Kidney glomerular epithelial cell (primary cell): Measurements from ENCODE around the gene TACR2.

Experiments
- DNase-seq: peaks from one replicate; lab custom pipeline; 2025; lab: John Stamatoyannopoulos, UW

The TACR2 gene

GRCh38 chr10:69416695-69417094 is at the start of gene TACR2:
TACR2 (minus strand) TSS chr10:69416918; CDS start chr10:69416323, 595 bp downstream.
- no peak for DNase-seq

- DNase-seq, result no peak
Measured at GRCh38 chr10:69466158-69466490, 49.4 kb upstream of the TACR2 start.

GRCh38 chr10:69465457-69466157 is 48.9 kb upstream of the TACR2 start:
- no peak for DNase-seq

- no peak for DNase-seq
Measured at GRCh38 chr10:69464801-69465401, 48.2 kb upstream of the TACR2 start.

GRCh38 chr10:69464401-69464800 is 47.7 kb upstream of the TACR2 start:
- no peak for DNase-seq

- DNase-seq, result no peak
Measured at GRCh38 chr10:69463886-69464285, 47.2 kb upstream of the TACR2 start.

GRCh38 chr10:69461243-69462025 is 44.7 kb upstream of the TACR2 start:
- no peak for DNase-seq

- no peak for DNase-seq
Measured at GRCh38 chr10:69460576-69461242, 44.0 kb upstream of the TACR2 start.

GRCh38 chr10:69459893-69460575 is 43.3 kb upstream of the TACR2 start:
- DNase-seq, result no peak

GRCh38 chr10:69459101-69459790 is 42.5 kb upstream of the TACR2 start:
- no peak for DNase-seq

GRCh38 chr10:69458430-69459100 is 41.8 kb upstream of the TACR2 start:
- peak; percentile 17 for DNase-seq

- no peak for DNase-seq
Measured at GRCh38 chr10:69457771-69458237, 41.1 kb upstream of the TACR2 start.

- no peak for DNase-seq
Measured at GRCh38 chr10:69456880-69457693, 40.4 kb upstream of the TACR2 start.

- no peak for DNase-seq
Measured at GRCh38 chr10:69455006-69455763, 38.5 kb upstream of the TACR2 start.

- no peak for DNase-seq
Measured at GRCh38 chr10:69453795-69454194, 37.1 kb upstream of the TACR2 start.

GRCh38 chr10:69452676-69453415 is 36.1 kb upstream of the TACR2 start:
- DNase-seq, result no peak

GRCh38 chr10:69451784-69452251 is 35.1 kb upstream of the TACR2 start:
- no peak for DNase-seq

- DNase-seq, result peak; percentile 69
Measured at GRCh38 chr10:69451209-69451783, 34.6 kb upstream of the TACR2 start, which contains the start of gene TSPAN15. TSPAN15 (plus strand) TSS chr10:69451465; CDS start chr10:69451595, 130 bp downstream.
